ENCODE results near the gene TPM1. TPM values are rescaled to one million over a fixed set of nuclear protein-coding genes. Genes with fewer than 3 reads are reported as not detected.

The TPM1 gene
- total RNA-seq, 1 donor from 2014 or later, result 67.5 TPM

GRCh38 chr15:63067976-63068743 lies 25.6 kb downstream of the TPM1 start:
- H3K9me3 Mint-ChIP-seq, result no peaks in the 10 kb centered on the region
- H3K27me3 Mint-ChIP-seq (ENCODE audit: low read depth), result no peaks in the 10 kb centered on the region
- no peak overlapping the region for H3K4me3 Mint-ChIP-seq
- no peak for TF ChIP-seq CTCF (conservative IDR thresholded peaks at IDR 0.05)
- H3K36me3 Mint-ChIP-seq (ENCODE audit: low read depth), result peaks cover 11% of the 10 kb centered on the region
- H3K27ac Mint-ChIP-seq (ENCODE audit: unreplicated experiment), result no peak overlapping the region
- peaks cover 16% of the 10 kb centered on the region for H3K4me1 Mint-ChIP-seq
- DNase-seq (ENCODE audit: low read depth, low spot score), result no peak

GRCh38 chr15:63069616-63070090 lies 27.1 kb downstream of the TPM1 start:
- peaks cover 6% of the 10 kb centered on the region for H3K36me3 Mint-ChIP-seq (ENCODE audit: low read depth)
- TF ChIP-seq CTCF (conservative IDR thresholded peaks at IDR 0.05), result no peak
- no peak for DNase-seq (ENCODE audit: low read depth, low spot score)

GRCh38 chr15:63070681-63071129 lies 28.2 kb downstream of the TPM1 start:
- Mint-ChIP-seq H3K4me3 (no peak overlapping the region), H3K27ac (ENCODE audit: unreplicated experiment) (peak overlapping the region; percentile 1), H3K4me1 (peaks cover 14% of the 10 kb centered on the region), H3K36me3 (ENCODE audit: low read depth) (peaks cover 6% of the 10 kb centered on the region), H3K27me3 (ENCODE audit: low read depth) (no peaks in the 10 kb centered on the region), H3K9me3 (no peaks in the 10 kb centered on the region)
- TF ChIP-seq CTCF (conservative IDR thresholded peaks at IDR 0.05), result no peak
- no peak for DNase-seq (ENCODE audit: low read depth, low spot score)

More at GRCh38 chr15:63069616-63070090, 27.1 kb downstream of the TPM1 start:
- Mint-ChIP-seq H3K27ac (ENCODE audit: unreplicated experiment) (no peak overlapping the region), H3K9me3 (no peaks in the 10 kb centered on the region), H3K4me3 (no peak overlapping the region), H3K27me3 (ENCODE audit: low read depth) (no peaks in the 10 kb centered on the region), H3K4me1 (peaks cover 16% of the 10 kb centered on the region)

GRCh38 chr15:63071288-63071909 lies 28.9 kb downstream of the TPM1 start:
- no peaks in the 10 kb centered on the region for H3K9me3 Mint-ChIP-seq
- no peak for TF ChIP-seq CTCF (conservative IDR thresholded peaks at IDR 0.05)
- no peaks in the 10 kb centered on the region for H3K27me3 Mint-ChIP-seq (ENCODE audit: low read depth)
- DNase-seq (ENCODE audit: low read depth, low spot score), result no peak
- H3K27ac Mint-ChIP-seq (ENCODE audit: unreplicated experiment), result peak overlapping the region; percentile 44
- H3K4me3 Mint-ChIP-seq, result no peak overlapping the region
- peaks cover 18% of the 10 kb centered on the region for H3K4me1 Mint-ChIP-seq
- H3K36me3 Mint-ChIP-seq (ENCODE audit: low read depth), result peaks cover 6% of the 10 kb centered on the region

GRCh38 chr15:63072023-63072650 lies 29.6 kb downstream of the TPM1 start:
- no peak for TF ChIP-seq CTCF (conservative IDR thresholded peaks at IDR 0.05)
- no peak overlapping the region for H3K27ac Mint-ChIP-seq (ENCODE audit: unreplicated experiment)
- no peaks in the 10 kb centered on the region for H3K27me3 Mint-ChIP-seq (ENCODE audit: low read depth)
- H3K36me3 Mint-ChIP-seq (ENCODE audit: low read depth), result peaks cover 6% of the 10 kb centered on the region
- H3K9me3 Mint-ChIP-seq, result no peaks in the 10 kb centered on the region
- DNase-seq (ENCODE audit: low read depth, low spot score), result no peak
- no peak overlapping the region for H3K4me3 Mint-ChIP-seq
- H3K4me1 Mint-ChIP-seq, result peaks cover 25% of the 10 kb centered on the region
